Measurements from ENCODE around the gene EBF3. TPM values are rescaled to one million over a fixed set of nuclear protein-coding genes. Genes with fewer than 3 reads are reported as not detected.
"Not testable (repeated sequence)": the region's sequence is repeated elsewhere in the genome, so short reads cannot be mapped to it uniquely, and the experiment has no call there.

EBF3 gene
- total RNA-seq, 2 experiments from 2014 or later: not detected

DNA sequence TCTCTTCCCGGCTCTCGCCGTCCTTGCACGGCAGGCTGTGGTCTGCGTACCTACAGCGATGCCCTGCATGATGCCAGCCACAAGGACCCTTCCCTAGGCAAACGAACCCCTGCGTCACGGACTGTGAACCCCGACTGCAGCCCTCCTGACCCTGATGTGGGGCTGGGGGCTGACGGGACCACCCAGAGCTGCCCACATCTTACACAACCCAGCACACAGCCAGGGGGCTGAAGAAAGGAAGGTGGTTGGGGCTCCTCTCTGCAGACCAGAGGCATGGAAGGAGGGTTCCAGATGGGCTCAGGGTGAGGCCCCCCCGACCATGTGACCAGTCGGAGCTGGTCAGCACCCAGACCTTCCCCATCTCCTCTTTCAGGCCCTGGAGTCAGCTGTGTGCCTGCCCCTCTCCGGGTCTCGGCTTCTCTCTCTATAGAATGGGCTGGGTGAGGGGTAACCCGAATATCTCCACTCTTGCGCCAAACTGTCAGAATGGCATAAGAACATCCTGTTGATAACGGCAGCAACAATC is 41.4 kb downstream of the EBF3 start:
- Mint-ChIP-seq H3K27me3 (ENCODE audit: low read depth) (no peaks in the 10 kb centered on the region), H3K4me1 (ENCODE audit: low read depth) (no peaks in the 10 kb centered on the region), H3K36me3 (ENCODE audit: low read depth) (no peaks in the 10 kb centered on the region), H3K9me3 (no peaks in the 10 kb centered on the region), H3K4me3 (no peak overlapping the region), H3K27ac (no peak overlapping the region)
- CTCF ChIA-PET: no interaction called here
- no peak for DNase-seq
- intact Hi-C loops (cut with micrococcal nuclease): no loop called here

DNA sequence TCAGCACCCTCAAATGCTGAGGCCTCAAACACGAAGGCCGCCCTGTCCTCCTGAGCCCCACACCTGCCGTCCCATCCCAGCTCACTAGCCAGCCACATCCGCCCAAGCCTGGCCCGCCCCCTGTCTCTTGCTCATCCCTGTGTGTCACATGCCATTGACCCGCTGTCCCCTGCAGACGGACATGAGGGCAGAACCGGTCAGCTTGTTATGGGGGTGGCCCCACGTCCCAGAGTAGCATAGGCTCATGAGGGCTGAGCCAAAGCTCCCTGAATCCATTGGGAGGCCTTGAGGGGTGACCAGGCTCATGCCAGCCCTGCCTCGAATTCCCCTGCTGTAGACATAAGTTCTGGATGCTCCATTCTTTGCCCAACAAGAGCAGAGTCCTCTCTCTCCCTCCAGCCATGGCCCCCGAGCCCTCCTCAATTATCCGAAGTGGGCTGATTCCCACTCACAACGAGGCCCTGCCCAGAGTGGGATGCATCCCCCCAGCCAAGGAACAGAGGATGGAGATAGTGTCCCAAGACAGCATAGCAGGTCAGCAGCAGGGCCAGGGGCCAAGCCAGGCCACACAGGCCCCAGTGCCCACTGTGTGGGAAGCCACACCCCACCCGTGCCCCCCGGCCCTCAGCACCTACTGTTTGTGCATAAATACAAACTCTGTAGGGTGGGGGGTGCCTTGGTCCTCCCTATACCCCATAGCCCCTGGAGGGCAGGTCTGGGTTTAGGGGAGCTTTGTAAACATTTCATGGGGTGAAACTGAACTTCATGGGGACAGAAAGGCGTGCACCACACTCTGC is 42.1 kb downstream of the EBF3 start:
- H3K9me3 Mint-ChIP-seq: no peaks in the 10 kb centered on the region
- no peaks in the 10 kb centered on the region for H3K27me3 Mint-ChIP-seq (ENCODE audit: low read depth)
- H3K4me1 Mint-ChIP-seq (ENCODE audit: low read depth): no peaks in the 10 kb centered on the region
- no peak for DNase-seq
- no peak overlapping the region for H3K4me3 Mint-ChIP-seq
- H3K27ac Mint-ChIP-seq: no peak overlapping the region
- no peaks in the 10 kb centered on the region for H3K36me3 Mint-ChIP-seq (ENCODE audit: low read depth)
- CTCF ChIA-PET: no interaction called here
- intact Hi-C loops (cut with micrococcal nuclease): no loop called here

GRCh38 chr10:129921065-129921670 is 42.9 kb downstream of the EBF3 start:
- Mint-ChIP-seq H3K4me3 (no peak overlapping the region), H3K27me3 (ENCODE audit: low read depth) (no peaks in the 10 kb centered on the region), H3K27ac (no peak overlapping the region), H3K4me1 (ENCODE audit: low read depth) (no peaks in the 10 kb centered on the region), H3K36me3 (ENCODE audit: low read depth) (no peaks in the 10 kb centered on the region), H3K9me3 (no peaks in the 10 kb centered on the region)
- intact Hi-C loops (cut with micrococcal nuclease): no loop called here
- CTCF ChIA-PET: no interaction called here
- DNase-seq: no peak

DNA sequence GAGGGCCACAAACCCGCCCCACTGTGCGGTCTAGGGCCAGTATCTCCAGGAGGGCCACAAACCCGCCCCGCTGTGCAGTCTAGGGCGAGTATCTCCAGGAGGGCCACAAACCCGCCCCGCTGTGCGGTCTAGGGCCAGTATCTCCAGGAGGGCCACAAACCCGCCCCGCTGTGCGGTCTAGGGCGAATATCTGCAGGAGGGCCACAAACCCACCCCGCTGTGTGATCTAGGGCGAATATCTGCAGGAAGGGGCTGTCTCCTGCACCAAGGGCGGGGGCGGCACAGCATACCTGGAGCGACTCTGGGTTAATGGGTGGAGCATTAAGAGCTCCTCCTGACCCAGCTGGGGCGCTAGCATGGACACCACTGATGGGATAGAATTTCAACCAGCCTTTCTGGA is 43.9 kb downstream of the EBF3 start:
- H3K9me3 Mint-ChIP-seq; H3K4me3 Mint-ChIP-seq; H3K27ac Mint-ChIP-seq; H3K4me1 Mint-ChIP-seq (ENCODE audit: low read depth); intact Hi-C loops (cut with micrococcal nuclease); H3K27me3 Mint-ChIP-seq (ENCODE audit: low read depth); DNase-seq; H3K36me3 Mint-ChIP-seq (ENCODE audit: low read depth): not testable (repeated sequence)
- CTCF ChIA-PET: interaction anchor here (0.7 kb wide), 1 partner anchor 955 kb away, joined by 3 read pairs; no protein-coding TSS in a partner anchor

- DNase-seq: no peak
- intact Hi-C loops (cut with micrococcal nuclease): no loop called here
- no peaks in the 10 kb centered on the region for H3K4me1 Mint-ChIP-seq (ENCODE audit: low read depth)
- no peak overlapping the region for H3K4me3 Mint-ChIP-seq
- CTCF ChIA-PET: no interaction called here
- no peaks in the 10 kb centered on the region for H3K36me3 Mint-ChIP-seq (ENCODE audit: low read depth)
- H3K27ac Mint-ChIP-seq: no peak overlapping the region
- H3K9me3 Mint-ChIP-seq: no peaks in the 10 kb centered on the region
- no peaks in the 10 kb centered on the region for H3K27me3 Mint-ChIP-seq (ENCODE audit: low read depth)
These were observed 44.7 kb downstream of the EBF3 start for GRCh38 chr10:129919358-129919757.

DNA sequence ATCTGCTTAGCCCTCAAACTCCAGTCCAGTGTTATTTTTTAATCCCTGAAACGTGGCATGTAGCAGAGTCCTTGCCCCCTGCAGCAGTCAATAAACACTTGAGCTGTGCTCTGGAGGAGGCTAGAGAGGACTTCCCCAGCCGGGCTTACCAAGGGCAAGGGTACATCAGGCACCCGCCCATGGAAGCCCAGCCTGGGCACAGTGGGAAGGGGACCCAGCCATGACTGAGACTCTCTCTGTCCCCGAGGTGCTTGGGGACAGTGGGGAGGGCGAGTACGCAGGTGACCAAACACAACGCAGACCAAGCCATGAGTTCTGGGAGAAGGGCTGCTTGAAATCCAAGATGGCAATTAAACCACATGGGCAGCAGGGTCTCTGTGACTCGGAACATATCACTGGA is 45.2 kb downstream of the EBF3 start:
- Mint-ChIP-seq H3K9me3 (no peaks in the 10 kb centered on the region), H3K27me3 (ENCODE audit: low read depth) (no peaks in the 10 kb centered on the region), H3K4me1 (ENCODE audit: low read depth) (no peaks in the 10 kb centered on the region), H3K27ac (no peak overlapping the region), H3K4me3 (no peak overlapping the region), H3K36me3 (ENCODE audit: low read depth) (no peaks in the 10 kb centered on the region)
- CTCF ChIA-PET: no interaction called here
- no peak for DNase-seq
- intact Hi-C loops (cut with micrococcal nuclease): no loop called here

DNA sequence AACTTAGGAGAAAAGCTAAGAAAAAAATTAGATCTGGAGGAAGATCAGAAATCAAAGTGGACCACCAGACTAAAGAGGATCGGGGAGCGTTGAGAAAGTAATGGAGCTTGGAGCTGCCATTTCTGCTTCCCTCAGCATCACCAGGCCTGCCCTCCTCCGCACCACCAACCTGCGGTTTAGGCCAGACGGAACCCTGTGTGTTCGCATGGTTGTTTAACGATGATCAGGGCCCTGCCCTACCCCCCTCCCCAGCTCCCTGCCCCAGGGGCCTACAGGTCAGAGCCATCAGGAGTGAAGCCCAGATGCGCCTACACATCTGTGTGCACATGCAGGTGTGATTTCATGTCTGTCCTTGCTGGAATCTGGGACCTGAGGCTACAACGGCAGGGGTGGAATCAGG is 45.7 kb downstream of the EBF3 start:
- Mint-ChIP-seq H3K36me3 (ENCODE audit: low read depth) (no peaks in the 10 kb centered on the region), H3K27ac (no peak overlapping the region), H3K4me3 (no peak overlapping the region), H3K9me3 (no peaks in the 10 kb centered on the region), H3K4me1 (ENCODE audit: low read depth) (no peaks in the 10 kb centered on the region), H3K27me3 (ENCODE audit: low read depth) (no peaks in the 10 kb centered on the region)
- CTCF ChIA-PET: no interaction called here
- intact Hi-C loops (cut with micrococcal nuclease): no loop called here
- no peak for DNase-seq

- H3K27ac Mint-ChIP-seq: no peak overlapping the region
- H3K27me3 Mint-ChIP-seq (ENCODE audit: low read depth): no peaks in the 10 kb centered on the region
- DNase-seq: no peak
- no peaks in the 10 kb centered on the region for H3K36me3 Mint-ChIP-seq (ENCODE audit: low read depth)
- intact Hi-C loops (cut with micrococcal nuclease): no loop called here
- CTCF ChIA-PET: no interaction called here
- no peaks in the 10 kb centered on the region for H3K4me1 Mint-ChIP-seq (ENCODE audit: low read depth)
- no peak overlapping the region for H3K4me3 Mint-ChIP-seq
- no peaks in the 10 kb centered on the region for H3K9me3 Mint-ChIP-seq
These were observed 46.1 kb downstream of the EBF3 start for GRCh38 chr10:129917936-129918335.

DNA sequence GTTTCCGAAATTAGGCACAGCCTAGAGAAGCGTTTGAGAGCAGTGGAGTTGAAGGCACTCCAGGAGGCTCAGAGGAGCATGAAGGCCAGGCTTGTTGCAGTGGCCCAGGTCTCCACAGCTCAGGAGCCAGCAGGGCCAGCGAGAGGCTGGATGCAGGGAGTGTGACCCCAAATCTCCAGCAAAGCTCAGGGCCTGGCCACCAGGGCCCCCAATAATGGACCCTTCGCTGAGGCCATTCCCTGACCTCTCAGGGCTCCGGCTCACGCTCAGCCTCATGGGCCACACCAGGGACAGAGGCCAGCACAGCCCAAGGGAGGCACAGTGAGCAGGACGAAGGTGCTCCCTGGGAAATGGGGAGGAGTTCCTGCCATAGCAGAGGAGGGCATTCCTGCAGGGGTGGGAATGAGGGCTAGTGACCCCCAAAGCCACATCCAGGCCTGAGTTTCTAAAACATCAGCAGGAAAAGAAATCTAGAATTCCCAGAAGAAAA is 47.5 kb downstream of the EBF3 start:
- Mint-ChIP-seq H3K27me3 (ENCODE audit: low read depth) (no peaks in the 10 kb centered on the region), H3K4me3 (no peak overlapping the region), H3K9me3 (no peaks in the 10 kb centered on the region), H3K36me3 (ENCODE audit: low read depth) (no peaks in the 10 kb centered on the region), H3K27ac (no peak overlapping the region), H3K4me1 (ENCODE audit: low read depth) (no peaks in the 10 kb centered on the region)
- CTCF ChIA-PET: no interaction called here
- no peak for DNase-seq
- intact Hi-C loops (cut with micrococcal nuclease): no loop called here

DNA sequence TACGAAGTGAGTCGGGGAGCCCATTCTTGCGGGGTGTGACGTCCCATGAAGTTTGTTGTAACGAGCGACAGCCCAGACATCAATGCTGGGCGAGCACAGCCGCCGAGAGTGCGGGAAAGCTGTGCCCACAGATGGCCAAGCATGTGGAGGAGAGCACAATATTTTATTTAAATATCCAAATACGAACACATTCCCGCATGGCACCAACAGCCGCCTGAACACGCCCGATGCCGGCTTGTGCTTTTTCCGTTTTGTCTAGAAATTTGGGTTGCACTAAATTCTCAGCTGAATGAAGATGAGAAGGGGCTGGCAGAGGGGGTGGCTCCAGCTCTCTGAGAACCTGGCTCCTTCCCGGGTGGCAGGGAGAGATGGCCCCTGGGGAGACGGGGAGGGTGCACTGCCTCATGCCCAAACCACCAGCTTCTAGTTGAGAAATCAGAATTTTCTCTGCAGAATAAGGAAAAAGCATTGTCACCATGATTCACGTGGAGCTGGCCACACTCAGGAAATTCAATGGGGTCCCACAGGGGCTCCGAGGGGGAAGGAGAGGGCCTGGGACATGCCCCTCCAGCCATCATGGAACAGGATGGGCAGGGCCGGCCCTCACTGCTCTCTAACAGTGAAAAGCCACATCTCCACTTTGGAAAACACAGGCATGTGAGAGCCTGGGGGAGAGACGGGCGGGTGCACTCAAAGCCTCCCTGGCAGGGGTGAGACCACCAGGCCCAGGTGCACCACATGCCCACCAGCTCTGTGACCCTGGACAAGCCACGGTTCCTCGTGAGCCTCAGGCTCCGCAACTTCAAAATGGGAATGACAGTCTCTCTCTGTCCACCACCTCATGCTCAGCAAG is 48.3 kb downstream of the EBF3 start:
- Mint-ChIP-seq H3K27ac (no peak overlapping the region), H3K9me3 (no peaks in the 10 kb centered on the region), H3K4me1 (ENCODE audit: low read depth) (no peaks in the 10 kb centered on the region), H3K27me3 (ENCODE audit: low read depth) (no peaks in the 10 kb centered on the region), H3K4me3 (no peak overlapping the region), H3K36me3 (ENCODE audit: low read depth) (no peaks in the 10 kb centered on the region)
- CTCF ChIA-PET: no interaction called here
- intact Hi-C loops (cut with micrococcal nuclease): no loop called here
- DNase-seq: no peak

DNA sequence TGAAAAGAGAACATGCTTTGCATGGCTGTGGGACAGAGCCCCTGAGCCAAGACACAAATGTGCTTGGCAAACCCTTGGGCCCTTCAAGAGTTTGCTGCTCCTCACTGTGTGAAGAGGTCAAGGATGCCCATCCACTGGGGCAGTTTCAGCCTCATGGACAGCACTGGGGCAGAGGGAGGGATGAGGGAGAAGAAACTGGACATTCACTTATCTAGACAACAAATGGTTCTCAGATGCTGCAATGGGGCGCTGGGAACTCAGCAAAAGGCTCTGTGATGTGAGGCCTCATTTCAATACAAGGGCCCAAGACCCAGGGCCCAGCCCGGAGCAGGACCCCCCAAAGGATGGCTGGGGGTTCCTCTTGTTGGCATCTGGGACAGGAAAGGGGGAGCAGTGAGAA is 49.1 kb downstream of the EBF3 start:
- no peak for DNase-seq
- Mint-ChIP-seq H3K27ac (no peak overlapping the region), H3K4me1 (ENCODE audit: low read depth) (no peaks in the 10 kb centered on the region), H3K4me3 (no peak overlapping the region), H3K9me3 (no peaks in the 10 kb centered on the region), H3K27me3 (ENCODE audit: low read depth) (no peaks in the 10 kb centered on the region), H3K36me3 (ENCODE audit: low read depth) (no peaks in the 10 kb centered on the region)
- intact Hi-C loops (cut with micrococcal nuclease): no loop called here
- CTCF ChIA-PET: no interaction called here

GRCh38 chr10:129914153-129914855 is 49.8 kb downstream of the EBF3 start:
- Mint-ChIP-seq H3K9me3 (no peaks in the 10 kb centered on the region), H3K27ac (no peak overlapping the region), H3K4me1 (ENCODE audit: low read depth) (no peaks in the 10 kb centered on the region), H3K36me3 (ENCODE audit: low read depth) (no peaks in the 10 kb centered on the region), H3K4me3 (no peak overlapping the region), H3K27me3 (ENCODE audit: low read depth) (no peaks in the 10 kb centered on the region)
- DNase-seq: no peak
- CTCF ChIA-PET: no interaction called here
- intact Hi-C loops (cut with micrococcal nuclease): no loop called here
